Measurements from ENCODE around the gene CENPV. TPM values are rescaled to one million over a fixed set of nuclear protein-coding genes. Genes with fewer than 3 reads are reported as not detected.

The CENPV gene
- polyA plus RNA-seq, 4 donors, result 115 to 185 (median 147) TPM

Other genes with a start within 250 kb of the CENPV start
- gene NCOR1, start 137.9 kb downstream of the CENPV start, polyA plus RNA-seq, result 100 to 1,000 TPM in 3 of 4 donors, 10 to 100 TPM in 1; 69.3 to 227 (median 157) TPM
- 10 to 100 TPM; 19.0 to 43.1 (median 25.9) TPM for gene PIGL, start 136.3 kb downstream of the CENPV start, polyA plus RNA-seq
- 1,000 to 10,000 TPM; 1,011 to 2,335 (median 1,850) TPM for gene UBB, start 27.6 kb upstream of the CENPV start, polyA plus RNA-seq
- gene TRPV2, start 62.1 kb upstream of the CENPV start, polyA plus RNA-seq, result 1 to 10 TPM in 3 of 4 donors, under 1 TPM in 1; 0.45 to 9.3 (median 3.3) TPM
- gene LRRC75A, start 138.7 kb upstream of the CENPV start, polyA plus RNA-seq, result 100 to 1,000 TPM in 1 of 4 donors, 10 to 100 TPM in 3; 30.5 to 130 (median 64.3) TPM
- 1 to 10 TPM in 2 of 4 donors, under 1 TPM in 1, not detected in 1; 0.81 to 2.7 (median 2.2) TPM for gene ZNF287, start 215.7 kb upstream of the CENPV start, polyA plus RNA-seq